T-helper 2 cell treated with Interferon-gamma antibody and Interleukin-4, amounts not matched to agents 100 ng/mL and 5 ng/mL, for 36 hours (primary cell): ENCODE measurements around the gene OXNAD1. TPM values are rescaled to one million over a fixed set of nuclear protein-coding genes. Genes with fewer than 3 reads are reported as not detected.

Source experiments
- intact Hi-C: fragments of 100-400 bp; cut with micrococcal nuclease; formaldehyde crosslinking; loops from one replicate; pipeline ENCODE4 v1.15.1; 2023
- total RNA-seq: library from RNA; stranded (reverse); gene quantifications from 2 replicates; pipeline ENCODE4 v1.2.3, GENCODE V29; 2022

Gene OXNAD1
- total RNA-seq, 1 donor from 2014 or later, result 43.9 TPM

DNA sequence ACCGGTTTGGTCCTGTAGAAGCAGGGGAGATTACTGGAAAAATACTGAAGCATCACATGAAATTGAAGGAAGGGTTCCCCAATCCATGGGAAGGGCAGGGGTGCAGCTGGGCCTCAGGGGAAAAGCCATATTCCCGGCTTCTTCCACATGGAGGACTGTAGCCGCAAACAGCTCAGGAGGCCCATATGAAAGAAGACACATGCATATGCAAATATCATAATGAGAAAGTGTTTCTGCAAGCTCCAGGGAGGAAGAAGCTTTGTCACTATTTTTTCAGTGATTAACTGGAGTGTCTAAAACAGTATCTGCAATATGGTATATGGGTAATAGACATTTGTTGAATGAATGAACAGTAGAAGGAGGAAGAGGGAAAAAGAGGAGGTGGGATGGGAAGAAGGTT, 19.4 kb upstream of the OXNAD1 start:
- intact Hi-C loops, result loop anchor here (2.0 to 10.0 kb wide), 2 partner anchors 611 to 1043 kb away; no protein-coding TSS in a partner anchor

DNA sequence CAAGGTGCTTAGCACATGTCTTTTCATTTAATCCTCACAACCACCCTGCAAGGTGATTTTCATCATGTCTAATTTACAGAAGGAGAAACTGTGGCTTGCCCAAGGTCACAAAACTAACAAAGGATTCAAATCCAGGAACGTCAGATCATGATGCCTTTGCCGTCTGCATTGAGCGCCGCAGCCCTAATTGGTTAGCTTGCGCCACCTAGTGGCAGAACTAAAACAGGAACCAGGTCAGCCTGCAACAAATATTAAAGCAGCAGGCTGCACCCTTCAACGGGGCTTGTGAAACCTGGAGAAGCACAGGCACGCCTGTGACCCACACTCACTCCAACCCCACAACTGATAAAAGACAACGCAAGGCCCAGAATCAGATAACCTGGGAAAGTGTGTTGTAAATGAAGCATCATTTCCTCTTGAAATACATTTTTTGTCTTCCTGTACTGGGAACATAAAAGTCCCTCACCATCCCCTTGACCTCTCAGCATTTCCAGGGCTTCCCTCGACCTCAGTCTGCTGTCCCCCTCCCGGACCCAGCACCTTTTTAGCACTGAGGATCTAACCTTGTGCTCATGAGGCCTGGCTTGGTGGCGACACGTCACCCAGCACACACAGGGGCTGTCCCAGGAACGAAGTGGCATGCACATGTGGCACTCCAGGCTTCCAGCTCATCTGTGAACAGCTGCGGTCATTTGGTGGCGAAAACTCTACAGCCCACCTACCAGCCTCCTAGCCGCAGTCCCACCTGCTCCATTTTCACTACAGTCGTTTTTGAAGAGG, 17.5 kb upstream of the OXNAD1 start:
- intact Hi-C loops, result loop anchor here (1.0 to 10.0 kb wide), 4 partner anchors 199 to 1045 kb away; no protein-coding TSS in a partner anchor

GRCh38 chr3:16248556-16248955, 16.5 kb upstream of the OXNAD1 start:
- intact Hi-C loops, result loop anchor here (10.0 kb wide), 1 partner anchor 614 kb away; no protein-coding TSS in a partner anchor

GRCh38 chr3:16249336-16249735, 15.7 kb upstream of the OXNAD1 start:
- intact Hi-C loops, result loop anchor here (10.0 kb wide), 1 partner anchor 615 kb away; no protein-coding TSS in a partner anchor

DNA sequence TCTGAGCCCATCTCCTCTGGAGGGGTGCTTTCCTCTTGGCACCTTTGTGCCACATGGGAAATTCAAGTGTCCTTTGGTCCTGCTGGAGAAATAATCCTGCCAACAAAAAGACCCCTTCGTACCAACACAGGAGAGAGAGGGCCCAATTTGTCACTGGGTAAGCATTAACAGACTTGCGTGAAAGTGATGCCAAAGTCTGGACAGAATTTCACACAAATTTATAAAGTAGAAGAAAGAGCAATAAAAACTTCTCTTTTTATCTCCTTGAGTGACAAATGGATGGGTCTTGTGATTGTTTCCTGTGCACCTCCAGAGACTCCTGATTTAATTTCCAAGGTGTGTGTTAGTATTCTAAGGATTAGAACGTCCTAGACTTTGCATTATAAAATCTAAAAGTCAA, 15.1 kb upstream of the OXNAD1 start:
- intact Hi-C loops, result loop anchor here (10.0 kb wide), 1 partner anchor 615 kb away; no protein-coding TSS in a partner anchor

DNA sequence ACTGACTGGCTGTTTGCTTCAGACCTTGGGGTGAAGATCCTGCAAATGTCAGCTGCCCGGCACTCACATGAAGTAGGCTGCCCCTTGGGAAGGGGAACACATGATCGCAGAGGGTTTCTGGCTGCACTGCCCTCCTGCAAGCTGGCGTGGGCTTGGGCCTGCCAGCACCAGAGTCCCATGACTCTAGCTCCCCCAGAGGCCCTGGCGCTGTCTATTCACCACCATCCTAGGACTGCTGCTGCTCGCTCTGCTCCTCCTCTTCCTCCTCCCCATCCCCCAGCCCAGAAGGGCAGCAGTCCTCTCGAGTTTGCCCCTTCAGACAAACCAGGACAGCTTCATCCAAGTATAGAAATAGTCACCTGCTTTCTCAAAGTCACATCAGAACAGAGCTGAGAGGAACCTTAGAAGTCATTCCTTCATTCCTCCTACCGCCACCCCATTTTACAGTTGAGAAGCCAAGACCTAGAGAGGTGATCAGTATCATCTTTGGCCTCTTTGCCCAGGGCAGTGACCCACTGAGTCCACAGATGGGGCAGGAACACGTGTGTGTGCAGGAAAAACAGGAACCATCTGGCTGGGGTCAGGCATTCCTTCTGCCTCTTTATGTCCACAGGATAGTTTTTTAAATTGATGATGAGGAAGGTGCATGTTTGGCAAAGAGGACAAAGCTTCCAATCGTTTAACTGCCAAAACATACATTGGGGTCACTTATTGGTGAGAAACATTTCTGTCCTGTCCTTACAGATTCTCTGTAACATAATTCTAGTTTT, 13.5 kb upstream of the OXNAD1 start:
- intact Hi-C loops, result no loop called here

DNA sequence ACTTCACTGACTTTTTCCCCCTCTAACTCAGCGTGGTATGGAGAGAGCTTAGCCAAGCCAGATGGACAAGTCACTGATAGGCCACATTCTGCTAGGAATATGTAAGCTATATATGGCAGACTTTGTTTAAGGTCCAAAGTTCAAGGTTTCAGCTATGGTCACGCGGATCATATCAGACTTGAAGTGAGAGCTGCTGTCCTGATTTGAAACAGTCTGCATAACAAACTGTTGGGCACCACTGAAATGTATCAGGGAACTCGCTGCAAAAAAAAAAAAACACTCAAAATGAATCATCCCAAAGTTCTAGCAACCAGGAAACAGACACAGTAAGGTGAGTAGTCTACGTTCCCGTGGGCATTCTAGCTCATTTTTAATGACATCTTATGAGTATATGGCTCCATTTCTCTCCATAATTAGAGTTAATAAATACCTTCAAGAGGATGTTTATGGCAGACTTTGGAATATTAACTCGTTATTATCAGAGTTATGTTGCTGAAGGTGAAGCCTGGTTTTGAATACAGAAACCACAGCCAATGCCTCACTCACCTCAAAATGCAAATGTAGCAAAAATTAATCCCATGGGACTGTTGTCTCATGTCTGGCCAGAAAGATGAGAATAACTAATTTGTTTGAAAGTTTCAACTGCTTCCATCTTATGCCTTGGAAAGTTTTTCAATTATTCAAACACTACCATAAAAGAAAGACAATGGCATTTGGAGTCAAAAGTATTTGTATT, 12.6 kb upstream of the OXNAD1 start:
- intact Hi-C loops, result no loop called here

DNA sequence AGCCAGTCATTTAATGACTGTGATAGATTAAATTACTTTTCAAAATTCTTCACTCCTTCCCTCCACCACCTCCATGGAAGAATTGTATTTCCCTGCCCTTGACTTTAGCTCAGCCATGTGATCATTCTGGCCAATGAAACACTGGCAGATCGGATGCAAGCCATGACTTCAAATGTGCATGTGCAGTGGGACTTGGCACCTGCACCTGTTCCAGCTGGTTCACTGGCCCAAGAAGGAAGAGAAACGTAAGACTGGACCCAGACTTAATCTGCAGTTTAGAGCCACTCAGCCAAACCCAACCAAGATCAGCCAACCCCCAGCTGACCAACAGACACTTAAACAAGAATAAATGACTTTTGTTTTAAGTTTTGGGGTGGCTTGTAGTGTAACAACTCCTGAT, 12.0 kb upstream of the OXNAD1 start:
- intact Hi-C loops, result no loop called here

- intact Hi-C loops, result no loop called here
Observed at GRCh38 chr3:16253601-16254000, 11.4 kb upstream of the OXNAD1 start.

GRCh38 chr3:16254916-16255315, 10.1 kb upstream of the OXNAD1 start:
- intact Hi-C loops, result no loop called here

DNA sequence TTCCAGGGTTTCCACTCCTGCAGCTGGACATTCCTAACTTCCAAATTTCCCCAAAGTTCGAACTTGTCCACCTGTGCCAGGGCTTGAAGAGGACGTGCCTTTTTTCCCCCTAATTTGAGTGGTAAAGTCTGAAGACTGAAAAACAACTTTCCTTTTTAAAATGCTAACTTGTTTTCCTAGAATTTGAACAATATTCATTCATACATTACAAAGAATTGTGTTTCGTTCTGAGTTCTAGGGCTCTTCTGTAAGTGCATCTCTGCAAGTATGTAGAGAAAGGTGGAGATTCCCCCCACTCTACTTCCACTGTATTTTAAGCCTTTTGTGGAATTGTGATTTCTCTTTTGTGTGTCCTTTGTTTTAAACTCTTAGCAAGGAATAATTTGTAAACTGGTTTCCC, 9.7 kb upstream of the OXNAD1 start:
- intact Hi-C loops, result no loop called here

DNA sequence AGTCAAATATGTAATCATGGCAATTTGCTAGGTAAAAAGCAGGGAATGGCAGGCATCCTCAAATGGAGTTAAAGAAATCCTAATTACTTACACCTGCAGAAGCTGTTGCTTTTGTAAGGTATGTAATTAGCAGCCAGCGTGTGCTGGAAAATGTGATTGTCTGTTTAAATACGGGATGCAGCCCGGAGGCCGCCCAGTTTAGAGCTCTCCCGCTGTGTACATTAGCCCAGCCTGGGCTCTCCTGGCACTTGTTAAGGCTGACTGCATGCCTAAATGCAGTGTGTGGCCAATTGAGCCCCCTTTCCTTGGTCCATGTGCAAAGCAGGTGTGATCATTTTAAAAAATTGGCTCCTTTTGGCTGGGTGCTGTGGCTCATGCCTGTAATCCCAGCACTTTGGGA, 9.3 kb upstream of the OXNAD1 start:
- intact Hi-C loops, result no loop called here

DNA sequence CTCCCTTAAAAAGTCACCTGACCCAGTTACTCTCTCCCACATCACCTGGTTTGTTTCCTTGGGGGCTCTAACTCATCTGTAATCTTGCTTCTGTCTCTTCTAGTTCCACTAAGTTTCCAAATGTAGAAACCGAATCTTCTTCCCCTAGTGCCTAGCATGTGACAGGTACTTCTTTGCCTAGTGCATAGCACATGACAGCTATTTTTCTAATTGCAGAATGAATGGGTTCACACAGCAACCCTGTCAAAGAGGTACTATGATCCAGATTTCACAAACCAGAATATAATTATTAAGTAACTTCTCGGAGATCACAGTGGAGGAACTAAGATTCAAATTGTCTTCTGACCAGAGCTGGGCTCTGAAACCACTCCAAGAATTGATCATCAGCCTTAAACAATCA, 7.7 kb upstream of the OXNAD1 start:
- intact Hi-C loops, result no loop called here

GRCh38 chr3:16258177-16258576, 6.8 kb upstream of the OXNAD1 start:
- intact Hi-C loops, result no loop called here

DNA sequence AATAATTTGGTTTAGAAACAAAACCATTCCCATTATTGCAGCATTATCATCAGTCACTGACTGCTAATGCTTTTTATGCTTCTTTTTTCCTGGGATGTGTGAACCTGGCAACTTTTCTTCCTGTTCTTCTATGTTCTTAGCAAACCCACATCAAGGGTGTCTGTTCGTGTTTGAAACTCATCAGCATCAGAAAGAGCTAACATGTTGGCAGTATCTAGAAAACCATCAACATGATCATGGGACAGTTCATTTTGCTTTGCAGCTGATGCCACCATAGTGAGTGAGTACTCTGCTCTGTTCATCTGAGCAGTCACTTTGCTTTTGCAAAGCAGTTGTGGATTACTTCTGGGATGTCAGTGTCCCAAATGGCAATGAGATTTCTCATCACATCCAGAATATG, 6.1 kb upstream of the OXNAD1 start:
- intact Hi-C loops, result no loop called here

DNA sequence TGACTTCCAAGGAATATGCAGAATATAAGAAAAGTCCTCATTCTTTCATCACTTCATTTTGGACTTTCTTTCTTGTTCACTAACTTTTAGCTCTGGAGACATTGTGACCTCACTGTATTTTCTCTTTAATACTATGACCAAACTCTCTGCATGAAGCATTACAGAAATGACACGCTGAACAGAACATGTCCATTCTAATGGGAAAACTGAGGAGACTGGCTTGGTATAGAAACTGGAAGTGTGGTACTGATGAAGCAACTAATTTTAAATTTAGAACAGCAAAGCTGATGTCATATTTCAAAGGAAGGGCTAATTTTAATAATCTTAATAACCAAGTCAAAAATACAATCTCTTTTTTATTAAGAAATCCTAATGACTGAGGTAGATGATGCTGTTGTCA, 5.0 kb upstream of the OXNAD1 start:
- intact Hi-C loops, result loop anchor here (10.0 kb wide), 1 partner anchor 975 kb away; no protein-coding TSS in a partner anchor

DNA sequence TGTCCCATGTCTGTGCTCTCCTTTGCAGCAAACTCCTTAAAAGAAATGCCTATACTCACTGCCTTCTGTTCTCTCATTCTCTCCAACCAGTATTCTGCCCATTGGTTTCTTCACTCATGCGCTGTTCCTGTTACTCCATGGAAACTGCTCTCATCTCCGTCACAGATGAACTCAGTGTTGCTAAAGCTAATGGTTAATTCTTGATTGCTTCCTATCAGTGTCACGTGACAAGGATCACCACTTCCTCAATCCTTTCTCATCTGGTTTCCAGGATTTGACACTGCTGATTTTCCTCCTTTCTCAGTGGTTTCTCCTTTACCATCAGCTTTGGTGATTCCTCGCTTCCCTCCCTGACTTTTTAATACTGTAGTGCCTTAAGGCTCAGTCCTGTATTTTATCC, 2.8 kb upstream of the OXNAD1 start:
- intact Hi-C loops, result loop anchor here (10.0 kb wide), 1 partner anchor 973 kb away; no protein-coding TSS in a partner anchor

- intact Hi-C loops, result loop anchor here (1.0 to 10.0 kb wide), 3 partner anchors 624 to 1165 kb away; partner anchors contain the start of gene RBSN
Observed at GRCh38 chr3:16264174-16264707, 771 bp upstream of the OXNAD1 start.

DNA sequence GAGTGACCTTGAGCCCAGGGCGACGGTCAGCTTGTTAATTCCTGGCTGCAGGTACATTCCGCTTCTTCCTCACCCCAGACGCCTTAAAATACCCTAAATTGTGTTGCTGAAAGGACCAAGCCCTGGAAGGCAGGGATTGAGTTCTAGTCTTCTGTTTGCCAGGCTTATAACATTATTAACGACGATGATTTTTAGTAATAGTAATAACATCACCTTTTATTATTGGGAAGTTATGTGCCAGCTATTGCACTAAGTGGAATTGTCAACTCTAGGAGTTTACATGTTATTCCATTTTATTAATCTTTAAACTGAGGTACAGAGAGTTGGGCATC, 409 bp downstream of the OXNAD1 start:
- intact Hi-C loops, result loop anchor here (1.0 to 10.0 kb wide), 10 partner anchors 21 to 1477 kb away; partner anchors contain the start of genes PLCL2, RBSN and TBC1D5

DNA sequence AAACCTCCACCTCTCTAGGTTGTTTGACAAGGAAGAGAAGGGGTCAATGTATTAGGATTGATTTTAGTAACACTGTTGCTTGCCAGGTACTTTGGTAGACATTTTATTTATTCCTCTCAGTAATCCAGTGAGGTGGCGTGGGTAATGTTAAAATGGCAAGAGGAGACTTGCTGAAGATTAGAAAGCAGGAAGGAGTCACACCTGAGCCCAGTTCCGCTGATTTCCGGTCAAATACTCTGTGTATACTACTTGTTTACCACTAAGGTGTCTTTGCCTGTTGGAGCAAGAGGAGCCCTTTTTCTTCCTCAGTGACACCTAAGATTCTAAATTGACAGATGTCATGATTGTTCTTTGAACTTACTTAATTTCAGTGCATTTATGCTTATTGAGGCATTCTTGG, 1.7 kb downstream of the OXNAD1 start:
- intact Hi-C loops, result loop anchor here (5.0 to 10.0 kb wide), 3 partner anchors 331 to 968 kb away; no protein-coding TSS in a partner anchor

DNA sequence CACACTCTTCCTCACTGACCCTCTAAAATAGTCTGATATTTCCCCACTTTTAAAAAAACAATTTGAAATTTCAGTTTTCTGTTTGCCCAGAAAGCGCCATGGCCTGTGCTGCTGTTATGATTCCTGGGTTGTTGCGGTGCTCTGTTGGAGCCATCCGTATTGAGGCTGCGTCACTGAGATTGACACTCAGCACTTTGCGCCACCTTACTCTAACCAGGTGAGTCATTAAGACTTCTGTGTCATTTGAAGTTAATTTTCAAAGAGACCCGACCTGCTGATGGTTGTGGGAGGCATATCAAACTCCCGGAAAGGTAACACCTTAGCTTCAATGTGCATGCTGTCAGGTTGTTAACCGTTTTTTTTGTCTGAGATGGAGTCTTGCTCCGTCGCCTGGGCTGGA, 5.8 kb downstream of the OXNAD1 start:
- intact Hi-C loops, result no loop called here
